GM12872 (cell line): ENCODE results near the gene ACKR3.

Source experiments
- CTCF ChIP-seq: IDR thresholded peaks from 3 replicates; pipeline ENCODE4 v1.5.1; 2011; ENCODE audit warnings: low read depth, mild to moderate bottlenecking, low read length, moderate library complexity; ENCODE audit not compliant: insufficient read depth

Gene ACKR3

GRCh38 chr2:236628981-236629605 is 59.5 kb downstream of the ACKR3 start:
- TF ChIP-seq CTCF: no peak

- TF ChIP-seq CTCF: no peak
Observed at GRCh38 chr2:236629961-236630872, 60.6 kb downstream of the ACKR3 start.

- no peak for TF ChIP-seq CTCF
Observed at GRCh38 chr2:236631281-236631855, 61.7 kb downstream of the ACKR3 start.

GRCh38 chr2:236631856-236632291 is 62.2 kb downstream of the ACKR3 start:
- TF ChIP-seq CTCF: no peak
